HL-60 (cell line): ENCODE measurements around the gene FAM89B.

ENCODE experiments used
- CTCF ChIP-seq: IDR thresholded peaks from one replicate; pipeline ENCODE4 v1.5.1; 2011; ENCODE audit warnings: low read length, control low read depth, inconsistent platforms; ENCODE audit not compliant: insufficient read depth
- POLR2AphosphoS5 ChIP-seq: IDR thresholded peaks from 2 replicates; pipeline ENCODE4 v1.6.1; 2012; ENCODE audit warnings: low read depth
- REST ChIP-seq: IDR thresholded peaks from 2 replicates; pipeline ENCODE4 v1.6.1; 2012; ENCODE audit warnings: low read depth; ENCODE audit not compliant: insufficient replicate concordance

- no peak for TF ChIP-seq CTCF
- TF ChIP-seq POLR2AphosphoS5, result no peak
- TF ChIP-seq REST, result no peak
Observed at GRCh38 chr11:65586676-65587075, 14.3 kb downstream of the FAM89B start.
